Measurements from ENCODE around the gene GNAO1. TPM values are rescaled to one million over a fixed set of nuclear protein-coding genes. Genes with fewer than 3 reads are reported as not detected.

GNAO1 gene
- total RNA-seq, 1 donor from 2014 or later, result 14.6 TPM

DNA sequence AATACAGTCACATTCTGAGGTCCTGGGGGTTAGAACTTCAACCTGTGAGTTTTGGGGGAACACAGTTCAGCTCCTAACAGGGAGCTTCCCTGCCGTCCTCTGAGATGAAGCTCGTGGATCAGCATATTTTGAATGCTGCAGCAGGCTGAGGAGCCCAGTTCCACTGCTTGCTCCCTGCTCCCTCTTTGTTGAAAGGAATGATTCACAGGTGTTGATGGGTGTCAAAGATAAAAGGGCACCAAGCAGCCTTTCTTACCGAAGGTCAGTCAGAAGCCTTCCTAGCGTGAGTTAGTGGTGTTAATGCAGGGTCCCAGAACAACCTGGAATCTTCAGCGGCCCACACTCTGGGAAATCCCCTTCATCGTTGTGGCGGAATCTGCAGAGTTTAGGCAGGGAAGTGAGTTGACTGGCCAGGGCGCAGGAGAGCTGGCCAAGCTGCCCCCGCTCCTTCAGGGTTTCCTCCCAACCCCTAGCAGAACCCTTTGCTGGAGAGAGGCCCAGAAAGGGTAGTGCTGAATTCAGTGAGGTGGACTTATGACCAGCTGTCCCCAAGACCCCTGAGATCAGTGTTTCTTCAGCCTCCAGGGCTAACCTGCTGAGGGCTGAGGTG lies 114.8 kb downstream of the GNAO1 start:
- Mint-ChIP-seq H3K36me3 (ENCODE audit: insufficient read depth) (no peaks in the 10 kb centered on the region), H3K27ac (no peak overlapping the region), H3K27me3 (peaks cover 19% of the 10 kb centered on the region), H3K9me3 (ENCODE audit: low read depth) (no peaks in the 10 kb centered on the region), H3K4me1 (ENCODE audit: low read depth) (peaks cover 12% of the 10 kb centered on the region), H3K4me3 (ENCODE audit: low read depth) (no peak overlapping the region)
- TF ChIP-seq, protein P1, sequence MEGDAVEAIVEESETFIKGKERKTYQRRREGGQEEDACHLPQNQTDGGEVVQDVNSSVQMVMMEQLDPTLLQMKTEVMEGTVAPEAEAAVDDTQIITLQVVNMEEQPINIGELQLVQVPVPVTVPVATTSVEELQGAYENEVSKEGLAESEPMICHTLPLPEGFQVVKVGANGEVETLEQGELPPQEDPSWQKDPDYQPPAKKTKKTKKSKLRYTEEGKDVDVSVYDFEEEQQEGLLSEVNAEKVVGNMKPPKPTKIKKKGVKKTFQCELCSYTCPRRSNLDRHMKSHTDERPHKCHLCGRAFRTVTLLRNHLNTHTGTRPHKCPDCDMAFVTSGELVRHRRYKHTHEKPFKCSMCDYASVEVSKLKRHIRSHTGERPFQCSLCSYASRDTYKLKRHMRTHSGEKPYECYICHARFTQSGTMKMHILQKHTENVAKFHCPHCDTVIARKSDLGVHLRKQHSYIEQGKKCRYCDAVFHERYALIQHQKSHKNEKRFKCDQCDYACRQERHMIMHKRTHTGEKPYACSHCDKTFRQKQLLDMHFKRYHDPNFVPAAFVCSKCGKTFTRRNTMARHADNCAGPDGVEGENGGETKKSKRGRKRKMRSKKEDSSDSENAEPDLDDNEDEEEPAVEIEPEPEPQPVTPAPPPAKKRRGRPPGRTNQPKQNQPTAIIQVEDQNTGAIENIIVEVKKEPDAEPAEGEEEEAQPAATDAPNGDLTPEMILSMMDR (IDR thresholded peaks at IDR 0.05; ENCODE audit: unreplicated experiment), result no peak
- DNase-seq (ENCODE audit: low spot score, unreplicated experiment), result no peak

DNA sequence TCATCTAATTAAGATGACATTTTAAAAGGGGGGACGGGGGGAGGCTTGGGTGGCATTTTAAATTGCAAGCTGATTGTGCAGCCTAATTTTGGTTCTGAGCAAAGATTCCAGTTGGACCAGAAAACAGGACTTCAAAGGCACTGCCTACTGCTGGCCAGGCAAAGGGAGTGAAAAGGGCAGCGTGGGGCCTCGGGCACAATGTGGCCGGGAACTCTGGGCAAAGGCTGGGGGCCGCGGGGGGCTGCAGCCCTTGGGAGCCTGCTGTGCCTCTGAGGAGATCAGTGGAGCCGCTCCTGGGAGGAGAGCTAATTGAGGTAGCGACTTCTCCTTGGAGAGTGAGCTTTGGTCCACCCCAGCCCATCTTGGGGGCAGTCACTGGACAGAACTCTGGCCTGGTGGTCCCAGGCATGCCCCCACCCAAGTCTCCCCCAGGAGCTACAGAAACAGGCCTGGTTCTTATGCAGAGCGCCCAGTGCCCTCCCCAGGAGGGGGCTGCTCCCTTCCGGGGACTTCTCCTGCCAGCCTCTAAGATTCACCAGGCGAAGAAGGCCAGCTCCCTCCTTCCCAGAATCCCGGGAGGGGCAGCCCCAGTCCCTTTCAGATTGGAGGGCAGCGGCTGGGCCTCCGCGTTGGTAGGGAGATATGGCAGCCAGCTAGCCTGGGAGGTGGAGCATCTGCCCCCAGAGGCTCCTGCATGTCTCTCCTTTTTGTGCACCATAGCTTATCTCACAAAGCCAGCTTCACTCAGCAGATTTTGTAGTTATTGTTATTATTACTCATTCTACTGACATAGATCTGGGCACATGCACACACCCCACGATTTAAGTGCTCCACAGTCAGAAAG lies 115.6 kb downstream of the GNAO1 start:
- TF ChIP-seq, protein P1 (IDR thresholded peaks at IDR 0.05; ENCODE audit: unreplicated experiment), result no peak
- Mint-ChIP-seq H3K36me3 (ENCODE audit: insufficient read depth) (no peaks in the 10 kb centered on the region), H3K9me3 (ENCODE audit: low read depth) (no peaks in the 10 kb centered on the region), H3K4me1 (ENCODE audit: low read depth) (peaks cover 6% of the 10 kb centered on the region), H3K27me3 (peaks cover 19% of the 10 kb centered on the region), H3K4me3 (ENCODE audit: low read depth) (no peak overlapping the region), H3K27ac (no peak overlapping the region)
- DNase-seq (ENCODE audit: low spot score, unreplicated experiment), result no peak

DNA sequence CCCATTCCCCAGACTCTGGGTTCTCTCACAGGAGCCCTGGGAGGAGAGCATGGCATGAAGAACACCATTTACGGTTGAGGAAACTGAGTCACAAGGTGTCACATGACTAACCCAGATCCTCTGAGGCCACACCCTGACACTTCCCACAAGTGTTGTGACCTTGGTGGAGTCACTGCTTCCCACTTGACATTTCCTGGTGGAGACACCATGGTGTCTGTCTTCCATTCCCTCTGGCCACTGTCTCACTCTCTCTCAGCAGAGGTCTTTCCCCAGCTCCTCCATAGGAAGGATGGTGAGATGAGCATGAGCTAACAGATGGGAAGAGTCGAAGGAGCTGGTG lies 116.2 kb downstream of the GNAO1 start:
- no peaks in the 10 kb centered on the region for H3K36me3 Mint-ChIP-seq (ENCODE audit: insufficient read depth)
- peaks cover 19% of the 10 kb centered on the region for H3K27me3 Mint-ChIP-seq

DNA sequence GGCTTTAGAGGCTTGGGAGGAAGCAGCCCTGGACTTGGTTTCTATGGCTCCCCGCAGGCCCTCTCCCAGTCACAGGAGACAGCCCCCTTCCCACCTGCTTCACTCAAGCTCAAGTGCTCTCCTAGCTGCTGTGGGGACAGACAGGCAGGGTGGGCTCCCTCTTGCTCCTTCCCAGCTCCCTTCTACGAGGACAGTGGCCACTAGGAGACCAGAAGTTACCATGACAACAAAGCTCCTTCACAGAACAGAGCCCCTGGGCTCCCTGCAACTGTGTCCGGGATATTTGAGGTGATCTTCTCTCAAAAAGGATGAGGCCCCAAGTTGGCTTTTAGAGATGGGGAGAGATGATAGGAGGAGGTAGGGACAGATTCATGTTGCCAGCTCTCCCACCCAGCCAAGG lies 117.7 kb downstream of the GNAO1 start:
- Mint-ChIP-seq H3K4me3 (ENCODE audit: low read depth) (no peak overlapping the region), H3K4me1 (ENCODE audit: low read depth) (no peaks in the 10 kb centered on the region), H3K27ac (no peak overlapping the region), H3K9me3 (ENCODE audit: low read depth) (no peaks in the 10 kb centered on the region), H3K27me3 (peaks cover 19% of the 10 kb centered on the region), H3K36me3 (ENCODE audit: insufficient read depth) (no peaks in the 10 kb centered on the region)
- TF ChIP-seq, protein P1 (IDR thresholded peaks at IDR 0.05; ENCODE audit: unreplicated experiment), result no peak
- no peak for DNase-seq (ENCODE audit: low spot score, unreplicated experiment)

More for the DNA sequence above, 116.2 kb downstream of the GNAO1 start:
- Mint-ChIP-seq H3K27ac (no peak overlapping the region), H3K9me3 (ENCODE audit: low read depth) (no peaks in the 10 kb centered on the region), H3K4me1 (ENCODE audit: low read depth) (peaks cover 2% of the 10 kb centered on the region), H3K4me3 (ENCODE audit: low read depth) (no peak overlapping the region)
- TF ChIP-seq, protein P1 (IDR thresholded peaks at IDR 0.05; ENCODE audit: unreplicated experiment), result no peak
- DNase-seq (ENCODE audit: low spot score, unreplicated experiment), result no peak

DNA sequence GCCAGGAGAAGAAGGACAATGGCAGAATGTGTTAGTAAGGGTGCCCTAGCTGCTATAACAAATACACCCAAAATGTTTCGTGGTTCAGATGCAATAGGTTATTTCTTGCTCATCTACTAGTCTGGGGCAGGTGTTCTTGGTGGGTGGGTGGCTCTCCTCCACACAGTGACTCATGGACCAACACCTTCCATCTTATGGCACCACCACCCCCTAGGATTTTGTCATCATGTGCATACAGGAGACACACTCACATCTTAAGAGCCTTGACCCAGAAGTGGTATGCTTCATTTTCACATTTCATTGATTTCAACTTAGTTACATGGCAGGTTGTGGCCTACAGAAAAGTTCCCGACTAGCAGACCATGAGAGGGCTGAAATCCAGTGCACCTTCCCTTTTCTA lies 119.4 kb downstream of the GNAO1 start:
- no peaks in the 10 kb centered on the region for H3K9me3 Mint-ChIP-seq (ENCODE audit: low read depth)
- no peaks in the 10 kb centered on the region for H3K4me1 Mint-ChIP-seq (ENCODE audit: low read depth)
- no peak for DNase-seq (ENCODE audit: low spot score, unreplicated experiment)
- TF ChIP-seq, protein P1 (IDR thresholded peaks at IDR 0.05; ENCODE audit: unreplicated experiment), result no peak
- no peak overlapping the region for H3K4me3 Mint-ChIP-seq (ENCODE audit: low read depth)
- no peak overlapping the region for H3K27ac Mint-ChIP-seq
- peaks cover 16% of the 10 kb centered on the region for H3K27me3 Mint-ChIP-seq
- no peaks in the 10 kb centered on the region for H3K36me3 Mint-ChIP-seq (ENCODE audit: insufficient read depth)

Measured in progenitor cell of endocrine pancreas (in vitro differentiated cells).